Stimulated activated CD8-positive, alpha-beta memory T cell treated with anti-CD3 and anti-CD28 coated beads, Interleukin-7, amount 100 ng/mL, for 4 hours (primary cell): Measurements from ENCODE around the gene LDLRAP1.
A peak's percentile ranks its signal among the peaks of the same experiment; 100 is the strongest.

ENCODE experiments used
- DNase-seq, 2 donors: peaks; one replicate each; pipeline ENCODE4 v3.0.0-alpha.2; 2020; ENCODE audit warnings: low read depth in 2 of 2

LDLRAP1 gene

GRCh38 chr1:25541889-25542658, 1.3 kb upstream of the LDLRAP1 start:
- no peak for DNase-seq

- DNase-seq, result no peak
Measured at GRCh38 chr1:25543005-25543424, 391 bp upstream of the LDLRAP1 start.

GRCh38 chr1:25544243-25544764, 898 bp downstream of the LDLRAP1 start:
- DNase-seq, result no peak

GRCh38 chr1:25544819-25545218, 1.4 kb downstream of the LDLRAP1 start:
- no peak for DNase-seq

- no peak for DNase-seq
Measured at GRCh38 chr1:25545767-25546166, 2.4 kb downstream of the LDLRAP1 start.

GRCh38 chr1:25546193-25546592, 2.8 kb downstream of the LDLRAP1 start:
- no peak for DNase-seq

GRCh38 chr1:25548601-25549000, 5.2 kb downstream of the LDLRAP1 start:
- DNase-seq, result no peak

GRCh38 chr1:25549273-25550154, 6.1 kb downstream of the LDLRAP1 start:
- peak; percentile 55 to 65 for DNase-seq

GRCh38 chr1:25550155-25550506, 6.7 kb downstream of the LDLRAP1 start:
- DNase-seq, result no peak

- no peak for DNase-seq
Measured at GRCh38 chr1:25550683-25551310, 7.4 kb downstream of the LDLRAP1 start.

- DNase-seq, result no peak
Measured at GRCh38 chr1:25553749-25554429, 10.5 kb downstream of the LDLRAP1 start.

GRCh38 chr1:25554430-25554780, 11.0 kb downstream of the LDLRAP1 start:
- DNase-seq, result no peak

- no peak for DNase-seq
Measured at GRCh38 chr1:25554886-25555752, 11.7 kb downstream of the LDLRAP1 start.

- DNase-seq, result no peak
Measured at GRCh38 chr1:25555753-25556092, 12.3 kb downstream of the LDLRAP1 start.

- no peak for DNase-seq
Measured at GRCh38 chr1:25556132-25556670, 12.8 kb downstream of the LDLRAP1 start.

GRCh38 chr1:25556791-25557476, 13.5 kb downstream of the LDLRAP1 start:
- DNase-seq, result no peak

- no peak for DNase-seq
Measured at GRCh38 chr1:25557543-25557942, 14.1 kb downstream of the LDLRAP1 start.

- DNase-seq, result no peak
Measured at GRCh38 chr1:25559031-25559430, 15.6 kb downstream of the LDLRAP1 start.

GRCh38 chr1:25560001-25560400, 16.6 kb downstream of the LDLRAP1 start:
- DNase-seq, result no peak

- DNase-seq, result no peak
Measured at GRCh38 chr1:25560788-25561187, 17.4 kb downstream of the LDLRAP1 start.
